NT2/D1 (cell line): Measurements from ENCODE around the gene GALNT9.

ENCODE experiments used
- SUZ12 ChIP-seq: IDR thresholded peaks from 2 replicates; pipeline ENCODE4 v1.6.1; 2011; ENCODE audit not compliant: insufficient read length, insufficient read depth; ENCODE audit errors: extremely low read depth
- YY1 ChIP-seq: IDR thresholded peaks from 2 replicates; pipeline ENCODE4 v1.6.1; 2011; ENCODE audit not compliant: insufficient read length, insufficient read depth
- ZNF274 ChIP-seq: IDR thresholded peaks from 2 replicates; pipeline ENCODE4 v1.6.1; 2011; ENCODE audit warnings: mild to moderate bottlenecking, low read depth, low read length

- TF ChIP-seq ZNF274 (no peak), YY1 (no peak), SUZ12 (no peak)
Observed at GRCh38 chr12:132255642-132256041, 73.7 kb downstream of the GALNT9 start.
